Activated T-cell treated with anti-CD3 and anti-CD28 coated beads, Interleukin-2, amount 50 U/mL, for 72 hours (primary cell): Measurements from ENCODE around the gene EEF1AKMT3. TPM values are rescaled to one million over a fixed set of nuclear protein-coding genes. Genes with fewer than 3 reads are reported as not detected.

Source experiments
- ATAC-seq, 2 donors: fragments of 150-1000 bp; cut with Tn5 transposase; replicated peaks in 1 of 2; 2 replicates each; pipeline ENCODE4 v1.10.0; 2021; ENCODE audit warnings: moderate library complexity in 2 of 2, mild to moderate bottlenecking in 1 of 2
- DNase-seq, 2 donors: peaks; one replicate each; pipeline ENCODE4 v3.0.0; 2021 to 2022; ENCODE audit warnings: mixed read lengths in 1 of 2
- H3K27ac Mint-ChIP-seq: one replicate; pipeline ENCODE4 v1.8.0; 2022; ENCODE audit warnings: mild to moderate bottlenecking, moderate library complexity, mixed read lengths
- H3K27me3 Mint-ChIP-seq: one replicate; pipeline ENCODE4 v1.8.0; 2022; ENCODE audit warnings: low read depth, mixed read lengths
- H3K36me3 Mint-ChIP-seq, 2 donors: one replicate each; pipeline ENCODE4 v1.8.0; 2022; ENCODE audit warnings: mixed read lengths in 2 of 2, mild to moderate bottlenecking in 1 of 2; ENCODE audit not compliant: insufficient read depth in 2 of 2
- H3K4me1 Mint-ChIP-seq: one replicate; pipeline ENCODE4 v1.8.0; 2022; ENCODE audit warnings: low read depth, mixed read lengths
- H3K4me3 Mint-ChIP-seq, 2 donors: one replicate each; pipeline ENCODE4 v1.8.0; 2022; ENCODE audit warnings: mild to moderate bottlenecking in 2 of 2, mixed read lengths in 2 of 2, moderate library complexity in 2 of 2
- H3K9me3 Mint-ChIP-seq, 2 donors: one replicate each; pipeline ENCODE4 v1.8.0; 2022; ENCODE audit warnings: mixed read lengths in 2 of 2
- total RNA-seq, 2 donors: library from RNA; stranded (reverse); gene quantifications; one replicate each; pipeline ENCODE4 v1.2.3, GENCODE V29; 2022

EEF1AKMT3 gene
- total RNA-seq, 2 donors from 2014 or later: 4.9 to 6.9 TPM

DNA sequence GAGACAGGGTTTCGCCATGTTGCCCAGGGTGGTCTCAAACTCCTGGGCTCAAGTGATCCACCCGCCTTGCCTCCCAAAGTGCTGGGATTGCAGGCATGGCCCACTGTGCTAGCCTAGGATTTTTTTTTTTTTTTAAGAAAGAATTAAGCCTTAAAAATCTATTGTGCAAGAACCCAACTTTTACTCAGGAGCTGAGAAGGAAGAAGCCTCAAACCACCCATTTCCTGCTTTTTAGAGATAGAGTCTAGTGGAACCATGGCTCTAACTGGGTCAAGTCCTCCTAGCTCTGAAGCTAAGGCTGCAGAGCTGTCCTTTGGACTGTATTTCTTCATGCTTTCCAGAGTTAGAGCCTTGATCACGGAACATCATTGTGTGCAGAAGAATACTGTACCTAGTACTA, 8.8 kb downstream of the EEF1AKMT3 start:
- no peaks in the 10 kb centered on the region for H3K9me3 Mint-ChIP-seq
- H3K27ac Mint-ChIP-seq: peak overlapping the region; percentile 97
- H3K36me3 Mint-ChIP-seq: peaks cover 1 to 13% of the 10 kb centered on the region in 2 donors
- peaks cover 20% of the 10 kb centered on the region for H3K4me1 Mint-ChIP-seq
- H3K4me3 Mint-ChIP-seq: no peak overlapping the region
- DNase-seq (no peak), ATAC-seq (no peak)
- no peaks in the 10 kb centered on the region for H3K27me3 Mint-ChIP-seq

DNA sequence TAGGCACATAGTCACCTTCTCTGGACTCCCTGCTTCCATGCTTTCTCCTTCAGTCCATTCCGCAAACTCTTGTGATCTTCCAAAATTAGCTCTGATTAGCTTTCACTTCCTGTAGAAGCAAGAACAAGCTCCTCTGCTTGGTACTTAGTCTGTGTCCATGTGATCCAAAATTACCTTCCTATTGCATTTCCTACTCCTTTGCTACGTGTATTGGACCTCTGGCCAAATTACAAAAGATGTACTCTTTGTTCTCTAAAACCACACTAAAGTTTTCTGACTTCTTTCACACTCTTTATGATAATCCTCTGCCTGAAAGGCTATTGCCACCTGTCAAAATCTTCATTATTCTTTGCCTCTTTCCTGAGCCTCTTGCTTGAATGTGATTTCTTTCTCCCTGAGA, 9.4 kb downstream of the EEF1AKMT3 start:
- DNase-seq (no peak), ATAC-seq (no peak)
- peak overlapping the region in 1 of 2 donors; percentile 98 for H3K4me3 Mint-ChIP-seq

DNA sequence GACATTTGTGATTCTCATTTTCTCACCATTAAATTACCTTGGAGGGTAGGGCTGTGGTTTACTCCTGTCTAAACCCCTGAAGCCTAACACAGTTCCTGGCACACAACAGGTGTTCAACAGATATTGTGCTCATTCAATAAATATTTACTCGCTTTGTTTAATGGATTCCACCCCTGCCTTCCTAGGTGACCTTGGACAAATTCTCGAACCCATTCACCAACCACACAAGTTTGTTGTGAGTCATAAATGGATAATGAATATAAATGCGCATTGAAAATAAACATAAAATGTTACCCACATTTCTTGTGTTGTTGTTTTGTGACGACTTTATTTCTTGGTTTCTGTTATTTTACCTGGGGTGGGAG, 9.8 kb downstream of the EEF1AKMT3 start:
- Mint-ChIP-seq H3K36me3 (peaks cover 1 to 18% of the 10 kb centered on the region in 2 donors), H3K9me3 (no peaks in the 10 kb centered on the region), H3K27me3 (no peaks in the 10 kb centered on the region), H3K4me1 (peaks cover 20% of the 10 kb centered on the region), H3K27ac (peak overlapping the region; percentile 97), H3K4me3 (peak overlapping the region; percentile 98)
- no peak for DNase-seq
- peak in 1 of 2 donors; percentile 1 for ATAC-seq

More for the DNA sequence above, 9.4 kb downstream of the EEF1AKMT3 start:
- Mint-ChIP-seq H3K4me1 (peaks cover 20% of the 10 kb centered on the region), H3K9me3 (no peaks in the 10 kb centered on the region), H3K27ac (peak overlapping the region; percentile 97), H3K36me3 (peaks cover 1 to 18% of the 10 kb centered on the region in 2 donors), H3K27me3 (no peaks in the 10 kb centered on the region)

DNA sequence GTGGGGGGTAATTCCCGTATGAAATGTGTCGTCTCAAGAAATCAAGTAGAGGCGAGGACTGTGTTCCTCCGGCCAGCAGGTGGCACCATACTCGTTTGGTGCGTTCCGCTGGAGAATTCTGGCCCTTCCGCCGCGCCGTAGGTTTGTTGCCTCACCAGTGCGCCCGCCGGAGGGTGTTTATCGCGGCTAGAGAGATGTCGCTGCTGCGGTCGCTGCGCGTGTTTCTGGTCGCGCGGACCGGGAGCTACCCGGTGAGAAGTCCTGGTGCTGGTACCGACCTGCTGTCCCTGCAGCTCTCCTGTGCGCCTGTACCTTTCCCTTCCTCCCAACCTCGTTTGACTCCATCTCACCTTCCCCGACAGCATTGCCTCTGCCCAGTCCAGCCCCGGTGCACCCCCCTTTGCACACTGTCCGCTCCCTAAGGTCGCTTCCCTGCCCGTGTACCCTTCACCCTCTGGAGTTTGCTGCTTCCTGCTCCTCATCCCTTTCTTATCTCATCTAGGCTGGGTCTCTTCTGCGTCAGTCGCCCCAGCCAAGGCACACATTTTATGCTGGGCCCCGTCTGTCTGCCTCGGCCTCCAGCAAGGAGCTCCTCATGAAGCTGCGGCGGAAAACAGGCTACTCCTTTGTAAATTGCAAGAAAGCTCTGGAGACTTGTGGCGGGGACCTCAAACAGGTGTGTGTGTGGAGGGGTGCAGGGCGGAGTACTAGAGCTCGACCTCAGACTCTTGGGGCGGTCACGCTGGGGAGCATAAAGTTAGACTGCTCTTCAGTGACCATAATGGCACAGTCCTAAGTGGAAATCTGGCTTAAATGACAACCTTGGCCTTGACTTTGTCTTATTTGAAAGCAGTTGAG, 10.4 kb downstream of the EEF1AKMT3 start, which contains the start of gene TSFM:
TSS of gene TSFM (plus strand) at position 180 of the 858 bp plus-strand sequence. CDS start at position 195, 15 bp downstream.
- DNase-seq (peak; percentile 97), ATAC-seq (peak; percentile 89 to 91)
- peaks cover 20% of the 10 kb centered on the region for H3K4me1 Mint-ChIP-seq
- peak within 1 kb of the TSS; percentile 98 for H3K4me3 Mint-ChIP-seq
- no peaks in the 10 kb centered on the region for H3K9me3 Mint-ChIP-seq
- peaks cover 1 to 23% of the 10 kb centered on the region in 2 donors for H3K36me3 Mint-ChIP-seq
- H3K27me3 Mint-ChIP-seq: no peaks in the 10 kb centered on the region
- peak within 1 kb of the TSS; percentile 97 for H3K27ac Mint-ChIP-seq

DNA sequence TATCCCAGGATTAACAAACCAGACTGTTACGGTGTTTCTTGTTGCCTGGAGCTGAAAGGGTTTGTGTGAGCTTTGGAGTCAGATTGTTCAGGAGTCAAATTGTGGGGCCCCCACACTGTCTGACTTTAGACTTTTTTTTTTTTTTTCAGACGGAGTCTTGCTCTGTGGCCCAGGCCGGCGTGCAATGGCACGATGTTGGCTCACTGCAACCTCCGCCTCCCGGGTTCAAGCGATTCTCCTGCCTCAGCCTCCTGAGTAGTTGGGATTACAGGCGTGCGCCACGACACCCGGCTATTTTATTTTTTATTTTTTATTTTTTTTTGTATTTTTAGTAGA, 11.0 kb downstream of the EEF1AKMT3 start:
- no peak for DNase-seq
- ATAC-seq: no peak
- no peaks in the 10 kb centered on the region for H3K27me3 Mint-ChIP-seq
- H3K36me3 Mint-ChIP-seq: peaks cover 0 to 24% of the 10 kb centered on the region in 2 donors
- peak overlapping the region; percentile 97 for H3K27ac Mint-ChIP-seq
- peak overlapping the region; percentile 98 for H3K4me3 Mint-ChIP-seq
- H3K9me3 Mint-ChIP-seq: no peaks in the 10 kb centered on the region
- peaks cover 20% of the 10 kb centered on the region for H3K4me1 Mint-ChIP-seq

GRCh38 chr12:57783861-57784260, 11.4 kb downstream of the EEF1AKMT3 start:
- ATAC-seq (no peak), DNase-seq (no peak)
- Mint-ChIP-seq H3K36me3 (peaks cover 0 to 26% of the 10 kb centered on the region in 2 donors), H3K27ac (peak overlapping the region; percentile 62), H3K4me3 (peak overlapping the region; percentile 65 to 72), H3K4me1 (peaks cover 20% of the 10 kb centered on the region), H3K27me3 (no peaks in the 10 kb centered on the region), H3K9me3 (no peaks in the 10 kb centered on the region)

- peak overlapping the region in 1 of 2 donors; percentile 23 for H3K4me3 Mint-ChIP-seq
- no peak for DNase-seq
- no peaks in the 10 kb centered on the region for H3K9me3 Mint-ChIP-seq
- no peak for ATAC-seq
- H3K36me3 Mint-ChIP-seq: peaks cover 2 to 20% of the 10 kb centered on the region in 2 donors
- peaks cover 12% of the 10 kb centered on the region for H3K4me1 Mint-ChIP-seq
- H3K27ac Mint-ChIP-seq: peak overlapping the region; percentile 79
- no peaks in the 10 kb centered on the region for H3K27me3 Mint-ChIP-seq
Measured at GRCh38 chr12:57793920-57794319, 21.5 kb downstream of the EEF1AKMT3 start.

DNA sequence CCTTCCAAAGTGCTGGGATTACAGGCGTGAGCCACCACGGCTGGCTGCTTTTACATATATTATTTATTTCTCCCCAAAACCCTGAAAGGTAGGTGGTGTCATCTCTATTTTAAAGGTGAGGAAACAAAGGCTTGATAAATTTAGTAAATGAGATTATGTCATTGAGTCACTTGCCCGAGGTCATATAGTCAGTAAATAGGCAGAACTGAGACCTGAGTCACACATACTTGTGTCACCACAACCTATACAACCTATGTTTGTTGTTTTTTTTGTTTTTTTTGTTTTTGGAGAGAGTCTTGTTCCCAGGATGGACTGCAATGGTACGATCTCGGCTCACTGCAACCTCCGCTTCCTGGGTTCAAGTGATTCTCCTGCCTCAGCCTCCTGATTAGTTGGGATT, 22.9 kb downstream of the EEF1AKMT3 start:
- no peak overlapping the region for H3K4me3 Mint-ChIP-seq
- H3K4me1 Mint-ChIP-seq: peaks cover 12% of the 10 kb centered on the region
- DNase-seq (no peak), ATAC-seq (no peak)
- peaks cover 2 to 25% of the 10 kb centered on the region in 2 donors for H3K36me3 Mint-ChIP-seq
- peak overlapping the region; percentile 66 for H3K27ac Mint-ChIP-seq
- no peaks in the 10 kb centered on the region for H3K27me3 Mint-ChIP-seq
- H3K9me3 Mint-ChIP-seq: no peaks in the 10 kb centered on the region

DNA sequence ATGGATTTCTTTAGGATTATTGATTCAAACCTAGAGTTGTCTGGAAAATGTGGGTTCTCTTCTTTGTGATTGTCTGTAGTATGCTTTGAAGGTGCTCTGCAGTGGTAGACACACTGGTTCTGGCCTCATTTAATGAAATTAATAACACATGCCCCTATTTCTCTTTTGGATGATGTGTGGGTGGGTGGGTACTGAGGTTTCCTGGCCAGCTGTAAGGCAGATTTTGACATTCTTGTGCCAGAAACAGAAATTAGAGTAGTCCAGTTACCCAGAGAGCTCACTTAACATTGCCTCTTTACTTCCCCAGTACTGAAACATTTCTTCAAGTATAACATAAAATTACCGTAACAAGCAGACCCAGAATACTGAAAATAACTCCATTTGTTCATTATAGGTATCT, 24.6 kb downstream of the EEF1AKMT3 start:
- H3K36me3 Mint-ChIP-seq: peaks cover 2 to 25% of the 10 kb centered on the region in 2 donors
- no peaks in the 10 kb centered on the region for H3K9me3 Mint-ChIP-seq
- ATAC-seq: no peak
- H3K4me1 Mint-ChIP-seq: peaks cover 12% of the 10 kb centered on the region
- no peak overlapping the region for H3K27ac Mint-ChIP-seq
- DNase-seq: no peak
- H3K27me3 Mint-ChIP-seq: no peaks in the 10 kb centered on the region
- no peak overlapping the region for H3K4me3 Mint-ChIP-seq

- H3K4me3 Mint-ChIP-seq: no peak overlapping the region
- no peaks in the 10 kb centered on the region for H3K9me3 Mint-ChIP-seq
- ATAC-seq: no peak
- DNase-seq: no peak
- H3K36me3 Mint-ChIP-seq: peaks cover under 1 to 27% of the 10 kb centered on the region in 2 donors
- peak overlapping the region; percentile 32 for H3K27ac Mint-ChIP-seq
- H3K4me1 Mint-ChIP-seq: peaks cover 12% of the 10 kb centered on the region
- H3K27me3 Mint-ChIP-seq: no peaks in the 10 kb centered on the region
Measured at GRCh38 chr12:57797933-57798332, 25.5 kb downstream of the EEF1AKMT3 start.

DNA sequence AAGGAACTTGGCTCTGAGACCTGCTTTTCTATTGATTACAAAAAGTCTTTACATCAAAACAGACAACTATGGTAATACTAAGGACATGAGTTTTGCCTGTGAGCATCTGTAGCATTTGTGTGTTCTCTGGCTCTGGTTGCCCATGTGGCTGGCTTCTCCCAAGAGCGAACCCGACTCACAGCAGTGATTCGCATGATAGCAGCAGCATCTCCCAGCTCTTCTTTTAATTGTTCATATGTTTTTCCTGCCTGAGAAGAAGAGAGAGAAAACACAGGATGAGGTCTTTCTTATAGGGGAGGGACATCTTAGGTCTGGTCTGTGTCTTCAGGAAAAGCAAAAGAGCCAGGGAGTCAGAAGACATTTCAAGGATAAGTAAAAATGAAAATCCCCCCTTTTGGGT, 28.6 kb downstream of the EEF1AKMT3 start:
- Mint-ChIP-seq H3K4me1 (no peaks in the 10 kb centered on the region), H3K36me3 (peaks cover 0 to 16% of the 10 kb centered on the region in 2 donors), H3K4me3 (no peak overlapping the region), H3K27me3 (no peaks in the 10 kb centered on the region), H3K9me3 (no peaks in the 10 kb centered on the region), H3K27ac (no peak overlapping the region)
- ATAC-seq (no peak), DNase-seq (no peak)

- Mint-ChIP-seq H3K4me3 (no peak overlapping the region), H3K9me3 (no peaks in the 10 kb centered on the region), H3K36me3 (peaks cover 0 to 13% of the 10 kb centered on the region in 2 donors), H3K27ac (no peak overlapping the region), H3K4me1 (no peaks in the 10 kb centered on the region), H3K27me3 (no peaks in the 10 kb centered on the region)
- ATAC-seq (peak in 1 of 2 donors; percentile 47), DNase-seq (no peak)
Measured at GRCh38 chr12:57802607-57803006, 30.2 kb downstream of the EEF1AKMT3 start.

DNA sequence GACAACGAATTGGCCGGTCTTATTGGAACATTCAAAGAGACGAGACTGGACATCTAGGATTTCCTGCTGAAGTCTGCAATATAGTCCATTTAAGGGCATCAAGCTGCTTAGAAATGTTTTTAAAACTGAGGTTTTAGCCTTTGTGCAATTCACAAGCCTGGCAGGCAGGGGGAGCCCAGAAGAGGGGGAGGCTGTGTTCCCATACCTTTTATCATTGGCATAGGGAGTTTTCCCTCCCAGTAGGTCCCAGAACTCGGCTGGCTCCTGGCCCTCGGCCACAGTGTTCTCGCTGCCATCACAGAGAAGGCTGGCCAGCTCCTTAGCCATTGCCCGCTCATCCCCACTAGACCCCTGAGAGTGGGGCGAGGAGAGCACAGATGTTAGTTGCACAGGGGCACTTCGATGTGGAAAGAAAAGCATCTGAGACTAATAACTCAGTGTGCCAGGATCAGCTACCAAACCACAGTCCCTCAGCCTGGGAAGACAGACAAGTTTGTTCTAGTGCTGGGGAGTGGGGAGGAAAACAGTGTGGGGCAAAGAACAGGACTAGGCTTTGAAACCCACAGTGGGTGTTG, 31.0 kb downstream of the EEF1AKMT3 start:
- DNase-seq (peak; percentile 15 to 29), ATAC-seq (peak; percentile 34 to 54)
- H3K27ac Mint-ChIP-seq: no peak overlapping the region
- no peaks in the 10 kb centered on the region for H3K27me3 Mint-ChIP-seq
- no peaks in the 10 kb centered on the region for H3K4me1 Mint-ChIP-seq
- peaks cover 0 to 13% of the 10 kb centered on the region in 2 donors for H3K36me3 Mint-ChIP-seq
- no peaks in the 10 kb centered on the region for H3K9me3 Mint-ChIP-seq
- H3K4me3 Mint-ChIP-seq: no peak overlapping the region
